HT1080 (cell line): ENCODE results near the gene KCTD7. TPM values are rescaled to one million over a fixed set of nuclear protein-coding genes. Genes with fewer than 3 reads are reported as not detected.
"Not testable (repeated sequence)": the region's sequence is repeated elsewhere in the genome, so short reads cannot be mapped to it uniquely, and the experiment has no call there.

Source experiments
- DNase-seq: peaks from one replicate; pipeline ENCODE4 v3.0.0-alpha.2; 2015; ENCODE audit warnings: low read depth
- polyA plus RNA-seq, 2 experiments: library from polyadenylated mRNA; depleted of rRNA; stranded (reverse); fragments of >200 nt; gene quantifications; 2 replicates each; pipeline ENCODE4 v1.2.3, GENCODE V29; 2015
- total RNA-seq: library from RNA; depleted of rRNA; stranded (reverse); fragments of >200 nt; shearing (Covaris generic); gene quantifications from 2 replicates; pipeline ENCODE4 v1.2.3, GENCODE V29; 2014; rRNA removed

Gene KCTD7
- total RNA-seq: 5.4 and 10.9 TPM in 2 replicates
- polyA plus RNA-seq (2015; cell fraction: cytosol; rRNA removed): 4.3 and 4.8 TPM in 2 replicates
- 15.0 and 16.2 TPM in 2 replicates for polyA plus RNA-seq (2015; cell fraction: nucleus; rRNA removed)

GRCh38 chr7:66628361-66629221, at the start of gene KCTD7:
Gene KCTD7, plus strand, starts transcription at chr7:66628881. Its CDS starts 184 bp downstream, at chr7:66629065.
- peak; percentile 99 for DNase-seq

DNA sequence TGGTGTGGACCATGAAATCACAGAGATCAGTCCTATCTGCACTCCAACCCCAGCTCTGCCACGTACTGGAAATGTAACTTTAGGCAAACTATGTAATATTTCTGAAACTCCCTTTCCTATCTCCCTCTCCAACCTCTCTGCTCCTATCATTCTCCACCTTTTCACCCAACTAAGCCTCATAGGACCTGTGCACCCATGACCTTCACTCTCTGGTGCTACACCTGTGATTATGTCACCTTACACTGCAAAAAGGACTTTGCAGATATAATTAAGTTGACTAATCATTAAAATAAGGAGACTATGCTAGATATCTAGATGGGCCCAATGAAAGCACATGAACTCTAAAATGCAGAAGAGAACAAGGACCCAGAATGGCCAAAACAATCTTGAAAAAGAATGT, 48.3 kb upstream of the KCTD7 start:
- DNase-seq: not testable (repeated sequence)

GRCh38 chr7:66582816-66583489, 45.7 kb upstream of the KCTD7 start:
- not testable (repeated sequence) for DNase-seq

DNA sequence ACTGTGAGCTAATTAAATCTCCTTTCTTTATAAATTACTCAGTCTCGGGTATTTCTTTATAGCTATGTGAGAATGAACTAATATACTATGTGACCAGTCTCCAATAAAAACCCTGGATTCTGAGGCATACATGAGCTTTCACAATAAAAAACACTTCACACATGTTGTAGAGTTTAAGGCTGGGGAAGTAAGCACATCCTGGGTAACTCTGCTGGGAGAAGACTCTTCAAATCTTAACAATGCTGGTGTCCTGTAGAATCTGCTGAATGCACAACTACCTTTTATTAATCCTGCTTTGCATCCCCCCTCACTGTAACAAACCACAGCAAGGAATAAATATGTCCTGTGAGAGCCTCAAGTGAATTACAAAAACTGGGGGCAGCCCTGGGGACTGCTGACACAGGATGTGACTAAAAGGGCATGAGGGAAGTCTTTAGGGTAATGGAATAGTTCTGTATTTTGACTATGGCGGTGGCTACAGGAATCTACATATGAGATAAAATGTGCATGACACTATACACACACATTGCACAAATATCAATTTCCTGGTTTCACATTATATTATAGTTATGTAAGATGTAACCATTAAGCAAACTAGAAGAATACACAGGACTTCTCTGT, 45.1 kb upstream of the KCTD7 start:
- no peak for DNase-seq

DNA sequence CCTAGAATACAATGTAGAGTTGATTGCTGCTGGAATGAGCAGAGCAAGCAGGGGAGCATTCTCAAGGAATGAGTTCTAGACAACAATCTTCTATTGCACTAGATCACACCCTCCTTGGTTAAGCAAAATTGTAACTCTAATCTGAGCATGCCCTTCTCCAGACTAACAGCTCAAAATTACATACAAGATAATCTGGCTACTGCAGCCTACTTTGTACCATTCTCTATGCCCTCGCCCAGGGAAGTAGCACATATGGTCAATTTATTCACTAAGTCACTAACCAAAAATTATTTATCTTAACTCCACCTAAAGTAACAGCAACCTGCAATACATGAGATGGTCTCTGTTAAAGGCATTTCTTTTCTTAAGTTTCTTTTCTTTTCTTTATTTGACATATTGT, 42.5 kb upstream of the KCTD7 start:
- DNase-seq: no peak

DNA sequence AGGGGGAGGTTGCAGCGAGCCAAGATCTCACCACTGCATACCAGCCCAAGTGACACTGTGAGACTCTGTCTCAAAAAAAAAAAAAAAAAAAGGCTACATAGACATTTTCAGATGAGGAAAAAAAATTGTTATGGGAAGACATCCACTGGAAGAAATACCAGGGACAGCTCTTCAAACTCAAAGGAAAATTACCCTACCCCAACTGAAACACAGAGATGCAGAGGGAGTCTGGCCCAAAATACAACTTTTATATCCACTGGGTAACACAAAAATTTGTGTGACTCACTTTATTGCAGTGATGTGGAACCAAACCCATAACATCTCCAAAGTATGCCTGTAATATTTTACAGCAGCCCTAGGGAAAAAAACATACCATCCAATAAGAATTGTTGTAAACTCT, 40.5 kb upstream of the KCTD7 start:
- DNase-seq: not testable (repeated sequence)

DNA sequence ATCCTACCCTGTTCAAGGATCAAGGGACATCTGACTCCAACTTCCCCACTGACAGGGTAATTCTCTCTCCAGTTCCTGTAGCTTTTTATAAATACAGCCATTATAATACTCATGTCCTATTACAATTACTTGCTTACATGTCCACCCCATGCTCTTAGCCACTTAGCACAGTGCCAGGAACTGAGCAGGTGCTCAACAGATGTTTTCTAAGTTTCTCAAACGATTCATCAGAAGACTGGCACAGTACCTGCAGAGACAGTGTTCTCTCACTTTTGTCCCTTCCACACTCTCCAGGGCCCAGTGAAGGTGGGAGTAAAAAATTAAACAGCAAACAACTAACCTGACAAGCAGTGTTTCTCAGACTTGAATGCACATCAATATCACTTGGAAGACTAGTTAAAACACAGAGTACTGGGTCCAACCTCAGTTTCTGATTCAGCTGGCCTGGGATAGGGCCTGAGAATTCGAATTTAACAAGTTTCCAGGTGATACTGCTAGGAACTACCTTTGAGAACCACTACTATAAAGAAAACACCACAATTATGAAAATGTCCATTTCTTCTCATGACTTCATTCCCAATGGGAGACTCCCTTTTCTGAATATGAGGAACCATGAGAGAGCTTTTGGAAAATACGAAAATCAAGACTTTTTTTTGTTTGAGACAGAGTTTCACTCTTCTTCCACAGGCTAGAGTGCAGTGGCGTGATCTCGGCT, 39.7 kb upstream of the KCTD7 start:
- DNase-seq: not testable (repeated sequence)

DNA sequence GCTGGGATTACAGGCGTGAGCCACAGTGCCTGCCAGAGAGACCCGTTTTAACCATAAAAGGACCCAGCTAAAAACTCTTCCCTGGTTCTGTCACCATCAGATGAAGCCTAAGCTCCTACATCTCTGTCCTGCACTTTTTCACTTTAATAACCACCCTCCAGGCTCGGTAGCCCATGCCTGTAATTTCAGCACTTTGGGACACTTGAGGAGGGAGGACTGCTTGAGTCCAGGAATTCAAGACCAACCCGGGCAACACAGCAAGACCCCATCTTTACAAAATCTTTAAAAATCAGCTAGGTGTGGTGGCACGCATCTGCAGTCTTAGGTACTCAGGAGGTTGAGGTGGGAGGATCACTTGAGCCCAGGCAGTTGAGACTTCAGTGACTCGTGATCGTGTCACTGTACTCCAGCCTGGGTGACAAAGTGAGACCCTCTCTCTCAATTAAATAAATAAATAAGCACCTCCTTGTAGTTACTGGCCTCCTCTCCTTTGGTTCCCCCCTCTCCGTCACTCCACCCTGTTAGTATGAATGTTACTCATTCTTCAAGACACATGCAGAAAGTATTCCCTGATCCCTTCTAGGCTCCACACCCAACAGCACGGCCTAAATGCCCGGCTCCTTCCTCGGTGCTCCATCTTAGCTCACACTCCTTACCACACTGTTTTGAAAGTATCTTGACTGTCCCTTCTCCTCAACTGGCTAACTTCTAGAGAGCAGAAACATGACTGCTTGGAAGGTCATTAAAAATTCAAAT, 38.2 kb upstream of the KCTD7 start:
- peak; percentile 47 for DNase-seq

DNA sequence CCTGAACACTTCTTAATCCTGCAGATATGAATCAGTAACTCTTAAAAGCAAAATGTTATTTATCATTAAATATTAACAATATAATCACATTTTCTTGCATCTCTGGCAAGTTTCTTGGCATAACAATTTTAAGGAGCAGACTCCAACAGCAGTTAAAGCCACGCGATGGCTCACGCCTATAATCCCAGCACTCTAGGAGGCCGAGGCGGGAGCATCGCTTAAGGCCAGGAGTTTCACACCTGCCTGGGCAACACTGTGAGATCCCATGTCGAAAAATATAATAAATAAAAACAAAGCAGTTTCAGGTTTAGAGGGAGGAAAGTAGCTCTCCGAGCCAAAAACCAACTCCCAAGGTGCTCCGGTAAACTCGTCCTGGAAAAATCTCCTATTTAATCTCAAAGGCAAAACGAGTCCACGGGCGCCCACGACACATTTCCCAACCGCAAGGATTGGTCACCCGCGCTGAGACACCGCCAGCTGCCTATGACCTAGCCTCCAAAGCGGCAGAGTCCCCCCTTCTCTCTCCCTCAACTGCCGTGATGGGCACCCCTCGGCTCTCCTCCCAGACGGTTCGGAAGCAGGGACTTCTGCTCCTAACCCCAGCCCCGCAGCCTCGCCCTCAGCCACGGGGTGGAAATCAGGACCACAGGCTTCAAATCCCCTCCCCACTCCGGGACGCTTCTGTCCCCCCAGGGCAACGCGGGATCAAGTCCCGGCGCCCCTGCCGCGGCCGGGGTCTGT, 37.5 kb upstream of the KCTD7 start:
- DNase-seq: not testable (repeated sequence)

DNA sequence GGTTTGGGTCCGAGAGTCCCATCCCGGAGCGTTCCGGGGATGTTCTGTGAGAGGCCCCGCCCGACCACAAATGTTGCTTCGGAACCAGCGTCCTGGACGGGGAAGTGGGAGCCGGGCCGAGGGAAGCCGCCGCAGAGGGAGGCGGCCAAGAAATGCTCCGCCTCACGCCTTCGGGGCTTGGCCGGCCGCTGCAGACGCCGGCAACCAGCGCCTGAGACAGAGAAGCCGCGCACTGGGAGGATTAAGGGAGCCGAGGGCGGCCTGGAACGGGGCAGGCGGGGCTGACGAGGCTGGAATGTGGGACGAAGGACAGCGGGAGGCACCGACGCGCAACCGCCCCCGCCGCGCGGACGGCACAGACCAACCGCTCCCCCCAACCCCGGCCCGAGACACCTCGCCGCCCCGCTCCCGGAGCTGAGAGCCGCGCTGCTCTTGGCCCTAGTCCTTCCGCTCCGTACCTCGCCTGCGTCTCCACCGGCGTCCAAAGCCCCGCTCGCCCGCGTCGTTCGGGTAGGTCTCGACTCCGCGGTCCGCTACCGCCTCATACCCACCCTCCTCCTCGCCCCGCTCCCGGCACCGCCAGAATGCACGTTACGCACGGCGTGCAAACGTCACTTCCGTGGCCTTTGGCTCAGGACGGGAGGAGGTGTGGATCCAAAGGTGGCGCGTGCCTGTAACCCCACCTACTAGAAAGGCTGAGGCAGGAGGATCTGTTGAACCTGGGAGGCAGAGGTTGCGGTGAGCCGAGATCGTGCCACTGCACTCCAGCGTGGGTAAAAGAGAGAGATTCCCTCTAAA, 36.7 kb upstream of the KCTD7 start:
- DNase-seq: peak; percentile 80

- DNase-seq: not testable (repeated sequence)
Observed at GRCh38 chr7:66592597-66593146, 36.0 kb upstream of the KCTD7 start.

- not testable (repeated sequence) for DNase-seq
Observed at GRCh38 chr7:66594082-66594481, 34.6 kb upstream of the KCTD7 start.

DNA sequence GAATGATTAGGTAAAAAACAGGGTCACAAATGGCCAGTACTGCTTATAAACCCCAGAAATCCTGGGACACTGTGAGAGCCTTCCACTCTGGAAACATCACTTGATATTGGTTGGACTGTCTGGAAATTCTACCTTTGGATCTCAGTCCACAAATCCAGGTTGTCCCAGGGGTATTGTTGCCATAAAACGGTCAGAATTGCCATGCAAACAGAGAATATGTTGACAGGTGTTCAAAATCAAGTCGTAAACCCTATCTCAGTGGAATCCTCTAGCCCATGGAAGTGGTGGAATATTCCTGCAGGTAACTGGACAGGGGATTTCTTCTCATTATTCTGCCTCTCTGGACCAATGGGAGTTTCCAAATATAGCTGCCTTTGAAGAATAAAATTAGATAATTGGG, 31.2 kb upstream of the KCTD7 start:
- DNase-seq: no peak

- no peak for DNase-seq
Observed at GRCh38 chr7:66602159-66602558, 26.5 kb upstream of the KCTD7 start.

DNA sequence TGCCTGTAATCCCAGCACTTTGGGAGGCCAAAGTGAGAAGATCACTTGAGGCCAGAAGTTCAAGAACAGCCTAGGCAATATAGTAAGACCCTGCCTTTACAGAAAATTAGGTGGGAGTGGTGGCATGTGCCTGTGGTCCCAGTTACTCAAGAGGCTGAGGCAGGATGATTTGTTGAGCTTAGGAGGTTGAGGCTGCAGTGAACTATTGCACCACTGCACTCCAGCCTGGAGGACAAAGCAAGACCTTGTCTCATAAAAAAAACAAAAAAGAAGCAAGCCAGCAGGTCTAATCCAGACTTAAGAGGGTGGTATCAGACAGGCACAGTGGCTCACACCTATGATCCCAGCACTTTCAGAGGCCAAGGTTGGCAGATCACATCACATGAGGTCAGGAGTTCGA, 24.5 kb upstream of the KCTD7 start:
- DNase-seq: no peak

GRCh38 chr7:66606540-66607291, 22.0 kb upstream of the KCTD7 start:
- not testable (repeated sequence) for DNase-seq

- DNase-seq: no peak
Observed at GRCh38 chr7:66609176-66609575, 19.5 kb upstream of the KCTD7 start.

- not testable (repeated sequence) for DNase-seq
Observed at GRCh38 chr7:66614596-66614995, 14.1 kb upstream of the KCTD7 start.
